Skeletal muscle cell (primary cell): Measurements from ENCODE around the gene SRP68.

Experiments used
- DNase-seq: peaks from one replicate; pipeline ENCODE4 v3.0.0-alpha.2; 2010; ENCODE audit warnings: low read depth
- H3K4me3 ChIP-seq: 2 replicates; pipeline ENCODE4 v1.5.1; 2011; ENCODE audit warnings: low read depth, mild to moderate bottlenecking, control low read depth, low read length, moderate library complexity

The SRP68 gene

GRCh38 chr17:76091526-76092286 lies 19.4 kb upstream of the SRP68 start:
- no peak overlapping the region for H3K4me3 ChIP-seq

DNA sequence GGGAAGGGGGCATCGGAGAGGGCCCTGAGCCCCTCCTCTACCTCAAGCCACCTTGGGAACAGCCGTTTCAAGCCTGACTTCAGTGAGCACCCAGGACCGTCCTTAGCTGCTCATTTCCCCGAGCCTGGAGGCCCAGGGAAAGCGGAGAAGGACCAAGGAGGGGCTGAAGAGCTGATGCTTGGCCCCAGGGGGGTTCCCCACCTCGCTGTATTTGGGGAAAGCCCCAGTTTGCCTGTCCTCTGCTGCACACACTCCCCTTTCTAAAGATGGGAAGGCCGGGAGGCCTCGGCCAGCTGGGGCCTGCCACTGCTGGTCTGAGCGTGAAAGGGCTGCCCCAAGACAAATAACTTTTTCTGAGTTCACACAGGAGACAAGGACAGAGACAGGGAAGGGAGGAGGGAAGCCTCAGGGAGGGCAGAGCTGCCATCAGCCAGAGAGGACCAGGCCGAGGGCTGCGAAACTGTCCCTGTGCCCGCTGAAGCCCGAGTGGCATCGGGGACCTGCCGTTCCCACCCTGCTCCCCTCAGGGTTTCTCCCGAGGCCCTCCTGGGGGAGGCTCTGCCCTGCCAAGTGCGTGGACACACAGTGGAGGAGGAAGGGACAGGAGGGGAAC lies 18.3 kb upstream of the SRP68 start:
- no peak overlapping the region for H3K4me3 ChIP-seq
- DNase-seq = no peak

More at GRCh38 chr17:76091526-76092286, 19.4 kb upstream of the SRP68 start:
- no peak for DNase-seq

- no peak for DNase-seq
- no peak overlapping the region for H3K4me3 ChIP-seq
Observed at GRCh38 chr17:76089680-76090516, 17.6 kb upstream of the SRP68 start.

GRCh38 chr17:76088868-76089576 lies 16.7 kb upstream of the SRP68 start:
- H3K4me3 ChIP-seq = no peak overlapping the region
- no peak for DNase-seq

- H3K4me3 ChIP-seq = no peak overlapping the region
- no peak for DNase-seq
Observed at GRCh38 chr17:76088041-76088867, 15.9 kb upstream of the SRP68 start.

DNA sequence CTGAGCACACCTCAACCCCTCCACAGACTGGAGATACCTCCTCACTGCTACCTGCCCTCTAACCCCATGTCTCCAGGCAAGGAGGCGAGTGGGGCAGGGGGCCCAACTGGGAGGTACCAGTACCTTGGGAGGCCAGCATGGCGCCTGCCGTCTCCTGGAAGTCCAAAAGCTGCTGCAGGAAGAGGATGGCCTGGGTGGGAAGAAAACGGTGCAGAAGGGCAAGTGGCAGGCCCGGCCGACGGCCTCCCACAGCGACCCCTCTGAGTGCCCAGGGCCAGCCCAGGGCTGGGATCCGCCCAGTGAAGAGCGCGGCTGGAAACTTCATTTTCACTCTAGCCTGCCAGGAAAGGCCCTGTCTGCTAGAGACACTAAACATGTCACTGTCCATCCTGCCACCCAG lies 15.2 kb upstream of the SRP68 start:
- H3K4me3 ChIP-seq = no peak overlapping the region
- DNase-seq = no peak

DNA sequence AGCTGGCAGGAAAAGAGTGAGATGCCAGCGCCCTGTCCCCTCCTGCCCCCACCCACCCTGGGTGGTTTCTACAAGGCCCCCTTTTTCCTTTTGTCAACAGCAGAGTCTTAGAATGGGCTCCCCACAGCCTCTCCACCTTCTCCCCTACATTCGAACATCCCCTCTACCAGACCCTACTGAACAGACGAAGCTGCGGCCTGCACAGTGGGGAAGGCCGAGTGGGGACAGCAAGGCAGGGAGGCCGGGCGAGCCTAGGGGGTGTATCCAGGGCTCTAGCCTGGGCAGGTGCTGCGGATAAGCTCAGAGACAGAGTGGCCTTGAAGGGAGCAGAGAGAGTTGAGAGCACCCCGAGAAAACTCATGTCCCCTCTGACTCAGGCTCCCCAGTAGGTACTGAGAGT lies 14.1 kb upstream of the SRP68 start:
- no peak for DNase-seq
- no peak overlapping the region for H3K4me3 ChIP-seq

- DNase-seq = no peak
Observed at GRCh38 chr17:76085731-76086366, 13.5 kb upstream of the SRP68 start.

GRCh38 chr17:76085066-76085730 lies 12.9 kb upstream of the SRP68 start:
- DNase-seq = no peak
- no peak overlapping the region for H3K4me3 ChIP-seq

More at GRCh38 chr17:76085731-76086366, 13.5 kb upstream of the SRP68 start:
- no peak overlapping the region for H3K4me3 ChIP-seq

DNA sequence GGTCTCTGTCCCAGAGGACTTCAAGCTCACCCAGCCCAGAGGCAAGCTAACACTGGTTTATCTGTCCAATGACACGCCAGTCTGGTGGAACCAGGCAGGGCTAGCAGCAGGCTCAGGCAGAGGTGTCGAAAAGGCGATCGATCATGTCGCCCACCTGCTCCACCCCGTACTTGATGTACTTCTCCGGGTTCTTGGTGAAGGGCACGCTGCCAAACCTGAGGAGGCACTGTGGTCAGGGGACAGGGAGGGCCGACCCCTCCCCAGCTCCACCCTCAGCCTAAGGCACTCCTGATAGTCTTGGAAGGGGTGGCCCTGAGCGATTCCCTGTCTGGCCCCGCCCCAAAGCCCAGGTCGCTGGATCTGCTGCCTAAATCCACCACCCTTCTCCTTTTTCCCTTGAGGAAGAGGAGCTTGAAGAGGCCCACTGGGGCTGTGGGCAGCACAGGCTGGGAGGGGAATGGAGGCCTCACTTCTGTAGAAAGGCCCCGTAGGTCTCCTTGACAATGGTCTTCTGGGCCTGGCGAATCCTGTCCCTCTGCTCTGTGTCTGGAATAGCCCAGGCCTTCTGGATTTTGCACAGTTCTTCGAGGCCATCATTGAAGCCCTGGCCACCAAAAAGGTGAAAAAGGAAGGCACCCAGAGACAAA lies 11.3 kb upstream of the SRP68 start:
- no peak for DNase-seq
- no peak overlapping the region for H3K4me3 ChIP-seq

- H3K4me3 ChIP-seq = no peak overlapping the region
- DNase-seq = no peak
Observed at GRCh38 chr17:76082326-76083251, 10.3 kb upstream of the SRP68 start.

GRCh38 chr17:76081295-76082210 lies 9.2 kb upstream of the SRP68 start:
- no peak overlapping the region for H3K4me3 ChIP-seq
- DNase-seq = no peak

- DNase-seq = no peak
- no peak overlapping the region for H3K4me3 ChIP-seq
Observed at GRCh38 chr17:76080768-76081287, 8.5 kb upstream of the SRP68 start.

DNA sequence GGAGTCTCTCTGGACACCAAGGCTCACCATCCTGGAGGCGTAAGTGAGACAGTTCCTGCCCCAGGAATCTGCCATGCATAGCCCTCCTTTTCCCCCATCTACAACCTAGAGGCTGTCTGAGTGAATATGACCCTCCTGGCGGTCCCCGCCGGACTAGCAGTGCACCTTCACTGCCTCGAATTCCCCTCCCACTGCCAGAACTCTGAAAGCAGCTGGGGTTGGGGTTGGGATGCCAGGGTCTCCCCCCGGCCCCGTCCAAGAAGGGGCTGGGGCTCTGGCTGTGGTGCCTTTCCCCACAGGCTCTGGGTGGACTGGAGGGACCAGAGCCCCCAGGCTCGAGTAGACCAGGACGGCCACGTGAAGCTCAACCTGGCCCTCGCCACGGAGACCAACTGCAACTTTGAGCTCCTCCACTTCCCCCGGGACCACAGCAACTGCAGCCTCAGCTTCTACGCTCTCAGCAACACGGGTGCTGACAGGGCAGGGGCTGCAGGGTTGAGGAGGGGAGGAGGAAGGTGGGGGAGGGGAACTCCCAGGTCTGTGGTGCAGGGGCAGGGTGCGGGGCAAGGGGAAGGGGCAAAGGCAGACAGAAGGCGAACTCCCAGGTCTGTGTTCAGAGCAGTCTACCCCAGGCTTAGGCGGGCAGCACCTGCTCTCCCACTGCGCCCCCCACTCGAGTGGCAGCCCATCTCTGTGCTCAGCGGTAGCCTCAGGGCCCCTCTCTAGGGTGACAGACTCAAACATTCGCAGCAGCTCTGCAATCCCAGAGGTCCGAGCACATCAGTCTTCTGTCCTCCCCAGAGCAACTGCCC lies 7.8 kb upstream of the SRP68 start:
- no peak overlapping the region for H3K4me3 ChIP-seq
- DNase-seq = no peak
